AG04450 (cell line): ENCODE results near the gene IGFBP2. TPM values are rescaled to one million over a fixed set of nuclear protein-coding genes. Genes with fewer than 3 reads are reported as not detected.

Experiments
- CTCF ChIA-PET: fragments of 300-600, 350-600 bp; formaldehyde crosslinking; extraction: SDS; loops from one replicate; lab custom pipeline; 2022; ENCODE audit warnings: antibody characterized with exemption, inconsistent platforms; lab: Charles Lee
- POLR2A ChIA-PET: fragments of 350-600 bp; formaldehyde crosslinking; extraction: SDS; loops from one replicate; lab custom pipeline; 2021; ENCODE audit warnings: antibody characterized with exemption, inconsistent platforms; lab: Yijun Ruan, JAX
- DNase-seq: peaks from one replicate; pipeline ENCODE4 v3.0.0-alpha.2; 2011; ENCODE audit warnings: low read depth, low spot score
- H3K27ac ChIP-seq: one replicate; pipeline ENCODE4 v1.5.1; 2012; ENCODE audit warnings: low read depth, low read length, control low read depth
- H3K27me3 ChIP-seq: one replicate; pipeline ENCODE4 v1.6.0; 2012; ENCODE audit warnings: low read length; ENCODE audit not compliant: control insufficient read depth, insufficient read depth
- H3K4me3 ChIP-seq: 2 replicates; pipeline ENCODE4 v1.5.1; 2011; ENCODE audit warnings: mild to moderate bottlenecking, low read depth, low read length, control low read depth
- H3K9me3 ChIP-seq: 2 replicates; pipeline ENCODE4 v1.5.1; 2012; ENCODE audit warnings: low read length; ENCODE audit not compliant: control insufficient read depth, insufficient read depth
- polyA plus RNA-seq: library from polyadenylated mRNA; depleted of rRNA; stranded (reverse); fragments of >200 nt; gene quantifications from 2 replicates; pipeline ENCODE4 v1.2.3, GENCODE V29; 2011
- TF ChIP-seq, protein P1 (sequence below): IDR thresholded peaks from 2 replicates; pipeline ENCODE4 v1.5.1; 2011; ENCODE audit warnings: low read depth, low read length, control low read depth, inconsistent platforms

Gene IGFBP2
- polyA plus RNA-seq, 1 experiment = 25.2 TPM

DNA sequence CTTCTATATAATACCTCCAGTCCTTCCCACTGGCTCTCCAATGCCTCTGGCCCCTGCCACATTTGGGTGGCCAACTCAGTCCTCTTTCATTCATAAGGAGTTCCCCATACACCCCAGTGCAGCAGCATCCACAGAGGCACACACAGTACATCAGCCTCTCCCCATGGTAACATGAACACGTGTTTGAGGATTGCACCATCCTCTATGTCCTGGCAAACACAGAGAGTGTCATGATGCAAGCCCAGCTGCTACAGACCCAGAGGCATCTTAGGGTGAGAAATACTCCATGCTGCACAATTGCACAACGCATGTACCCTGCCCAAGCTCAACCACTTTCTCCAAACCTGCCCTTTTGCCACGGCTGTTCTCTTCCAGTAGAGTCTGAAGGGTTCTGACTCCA, 50.6 kb downstream of the IGFBP2 start:
- POLR2A ChIA-PET = interaction anchor here (0.8 to 3.4 kb wide), 2 partner anchors 11 to 378 kb away, joined by 3 to 25 read pairs; partner anchors contain the start of gene IGFBP5
- CTCF ChIA-PET = no interaction called here
- H3K4me3 ChIP-seq = no peak overlapping the region
- peak; percentile 84 for DNase-seq
- TF ChIP-seq, protein P1, sequence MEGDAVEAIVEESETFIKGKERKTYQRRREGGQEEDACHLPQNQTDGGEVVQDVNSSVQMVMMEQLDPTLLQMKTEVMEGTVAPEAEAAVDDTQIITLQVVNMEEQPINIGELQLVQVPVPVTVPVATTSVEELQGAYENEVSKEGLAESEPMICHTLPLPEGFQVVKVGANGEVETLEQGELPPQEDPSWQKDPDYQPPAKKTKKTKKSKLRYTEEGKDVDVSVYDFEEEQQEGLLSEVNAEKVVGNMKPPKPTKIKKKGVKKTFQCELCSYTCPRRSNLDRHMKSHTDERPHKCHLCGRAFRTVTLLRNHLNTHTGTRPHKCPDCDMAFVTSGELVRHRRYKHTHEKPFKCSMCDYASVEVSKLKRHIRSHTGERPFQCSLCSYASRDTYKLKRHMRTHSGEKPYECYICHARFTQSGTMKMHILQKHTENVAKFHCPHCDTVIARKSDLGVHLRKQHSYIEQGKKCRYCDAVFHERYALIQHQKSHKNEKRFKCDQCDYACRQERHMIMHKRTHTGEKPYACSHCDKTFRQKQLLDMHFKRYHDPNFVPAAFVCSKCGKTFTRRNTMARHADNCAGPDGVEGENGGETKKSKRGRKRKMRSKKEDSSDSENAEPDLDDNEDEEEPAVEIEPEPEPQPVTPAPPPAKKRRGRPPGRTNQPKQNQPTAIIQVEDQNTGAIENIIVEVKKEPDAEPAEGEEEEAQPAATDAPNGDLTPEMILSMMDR = no peak
- peak overlapping the region; percentile 73 for H3K27ac ChIP-seq
- H3K9me3 ChIP-seq = no peaks in the 10 kb centered on the region
- H3K27me3 ChIP-seq = no peaks in the 10 kb centered on the region

DNA sequence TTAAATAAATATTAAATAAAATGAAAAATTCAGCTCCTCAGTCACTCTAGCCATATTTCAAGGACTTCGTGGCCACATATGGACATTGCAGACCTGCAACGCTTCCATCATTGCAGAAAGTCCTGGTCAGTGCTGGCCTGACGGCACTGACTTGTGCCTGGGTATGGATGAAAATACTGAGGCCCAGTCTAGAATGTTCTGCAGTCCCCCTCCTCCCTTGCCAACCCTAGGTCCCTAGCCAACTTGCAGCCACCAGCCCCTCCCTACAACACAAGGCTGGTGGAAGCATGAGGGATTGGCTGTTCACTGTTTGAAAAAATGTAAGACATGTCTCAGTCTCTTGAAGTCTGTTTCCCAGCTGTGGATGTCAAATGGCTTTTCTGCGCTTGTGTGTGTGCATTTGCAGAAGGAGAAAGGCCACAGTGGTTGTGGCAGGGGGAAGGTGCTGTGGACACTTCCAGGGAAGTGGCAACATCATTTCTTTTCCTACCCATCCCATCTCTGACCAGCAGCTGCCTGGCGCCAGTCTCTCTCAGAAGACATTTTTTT, 52.2 kb downstream of the IGFBP2 start:
- DNase-seq = no peak

GRCh38 chr2:216687111-216687510, 53.9 kb downstream of the IGFBP2 start:
- POLR2A ChIA-PET = interaction anchor here (0.7 kb wide), 1 partner anchor 834 kb away, joined by 4 read pairs; no protein-coding TSS in a partner anchor
- DNase-seq = no peak
- H3K27ac ChIP-seq = peak overlapping the region; percentile 57
- CTCF ChIA-PET = interaction anchor here (0.5 to 1.9 kb wide), 10 partner anchors 8 to 1570 kb away, joined by 3 to 8 read pairs (median 3); partner anchors contain the start of gene IGFBP5
- H3K27me3 ChIP-seq = no peaks in the 10 kb centered on the region
- H3K4me3 ChIP-seq = peak overlapping the region; percentile 10; the same call in 1 of the 2 replicates
- TF ChIP-seq, protein P1 = no peak
- H3K9me3 ChIP-seq = no peaks in the 10 kb centered on the region

More for the DNA sequence above, 52.2 kb downstream of the IGFBP2 start:
- H3K9me3 ChIP-seq = no peaks in the 10 kb centered on the region
- peak overlapping the region; percentile 47 for H3K27ac ChIP-seq
- TF ChIP-seq, protein P1 = no peak
- H3K27me3 ChIP-seq = no peaks in the 10 kb centered on the region
- H3K4me3 ChIP-seq = no peak overlapping the region
- POLR2A ChIA-PET = interaction anchor here (1.0 to 3.4 kb wide), 2 partner anchors 9 to 362 kb away, joined by 5 to 25 read pairs; partner anchors contain the start of gene IGFBP5
- CTCF ChIA-PET = interaction anchor here (0.6 to 1.9 kb wide), 4 partner anchors 13 to 983 kb away, joined by 3 to 6 read pairs (median 4); no protein-coding TSS in a partner anchor

- no peaks in the 10 kb centered on the region for H3K27me3 ChIP-seq
- H3K9me3 ChIP-seq = no peaks in the 10 kb centered on the region
- peak overlapping the region; percentile 57 for H3K27ac ChIP-seq
- TF ChIP-seq, protein P1 = peak; percentile 59
- ChIA-PET CTCF (interaction anchor here (0.6 to 1.9 kb wide), 9 partner anchors 8 to 1026 kb away, joined by 3 to 8 read pairs (median 3); partner anchors contain the start of gene IGFBP5), POLR2A (no interaction called here)
- no peak for DNase-seq
- peak overlapping the region; percentile 3; the same call in 1 of the 2 replicates for H3K4me3 ChIP-seq
Measured at GRCh38 chr2:216687646-216688045, 54.4 kb downstream of the IGFBP2 start.
